Heart right ventricle (tissue), 16 donors: Measurements from ENCODE around the gene GNAI1. TPM values are rescaled to one million over a fixed set of nuclear protein-coding genes. Genes with fewer than 3 reads are reported as not detected.

Experiments
- ATAC-seq, 8 donors: fragments of 200-7000 bp; cut with Tn5 transposase; one replicate each; pipeline ENCODE4 v1.9.1; 2020; ENCODE audit warnings: mild to moderate bottlenecking in 8 of 8, moderate library complexity in 8 of 8, moderate number of reproducible peaks in 1 of 8
- DNase-seq, 2 donors: peaks; one replicate each; pipeline ENCODE4 v3.0.0-alpha.2; 2020
- H3K27ac ChIP-seq, 10 donors: fragments of 200-600 bp; sonication (generic) in 2 of 10; one replicate each; pipeline versions ENCODE4 v1.5.0 to v1.8.0; 2020 to 2022; ENCODE audit warnings: mild to moderate bottlenecking in 3 of 10
- H3K27me3 ChIP-seq, 7 donors: fragments of 200-600 bp; one replicate each; pipeline ENCODE4 v1.8.0; 2021 to 2022; ENCODE audit warnings: mild to moderate bottlenecking in 2 of 7
- H3K36me3 ChIP-seq, 9 donors: fragments of 200-600 bp; sonication (generic) in 1 of 9; one replicate each; pipeline versions ENCODE4 v1.5.0 to v1.8.0; 2020 to 2022; ENCODE audit warnings: mild to moderate bottlenecking in 2 of 9
- H3K4me1 ChIP-seq, 9 donors: fragments of 200-600 bp; sonication (generic) in 1 of 9; one replicate each; pipeline versions ENCODE4 v1.5.0 to v1.8.0; 2020 to 2022; ENCODE audit warnings: mild to moderate bottlenecking in 4 of 9
- H3K4me3 ChIP-seq, 10 donors: fragments of 200-600 bp; sonication (generic) in 2 of 10; one replicate each; pipeline versions ENCODE4 v1.5.0 to v1.8.0; 2020 to 2022; ENCODE audit warnings: mild to moderate bottlenecking in 7 of 10, moderate library complexity in 2 of 10
- H3K9me3 ChIP-seq, 11 donors: fragments of 200-600 bp in 10 of 11; sonication (generic) in 2 of 11; one replicate each; pipeline versions ENCODE4 v1.5.0 to v1.8.0; 2013 to 2022; ENCODE audit warnings: mild to moderate bottlenecking in 2 of 11, control low read depth in 1 of 11, moderate library complexity in 1 of 11
- WGBS, 2 donors: extraction: QIAGEN DNeasy Blood & Tissue Kit; methylation state at CpG; one replicate each; pipeline ENCODE4 v1.1.7; 2013; ENCODE audit warnings: inconsistent platforms in 1 of 2; 5-methylcytosine and 5-hydroxymethylcytosine counted together
- intact Hi-C, 10 donors: fragments of 100-400 bp; cut with DNase I; formaldehyde crosslinking; loops; one replicate each; pipeline versions ENCODE4 v1.11.1 to v1.14.2; 2022
- polyA plus RNA-seq, 2 donors: library from polyadenylated mRNA; stranded (reverse); fragments of 200-250 nt; gene quantifications; one replicate each; pipeline ENCODE4 v1.2.3, GENCODE V29; 2013
- total RNA-seq, 10 donors: library from RNA; stranded (reverse); fragmentation: NEBNext Ultra II Directional in 3 of 10; extraction: Animal tissue kit (Norgen Biotek cat#: 25700) in 3 of 10; gene quantifications; one replicate each; pipeline versions ENCODE4 v1.2.1 to v1.2.4, GENCODE V29; 2021 to 2023
- TF ChIP-seq, protein P1 (sequence below), 9 donors: fragments of 200-600 bp; sonication (generic) in 2 of 9; IDR thresholded peaks; one replicate each; pipeline versions ENCODE4 v1.5.0 to v1.8.0; 2021 to 2022; ENCODE audit warnings: antibody characterized with exemption in 9 of 9, mild to moderate bottlenecking in 5 of 9, moderate library complexity in 1 of 9
- donor health status: Arrhythmogenic right ventricular cardiomyopathy.
- donor health status: ischemic (EF 13 %, LVEDD 7.1; RV severe dilation, severe dysfunction).
- donor health status: healthy with polysubstance abuse.
- donor health status: DM: no; HTN: yes; CAD: no.
- donor health status: DM: no; HTN: no; CAD: no.
- donor health status: ischemic (EF 25% LVEDD 6.9; RV normal size, moderate dysfunction).
- donor health status: ischemic (EF 25% LVEDD 5.7; RV mildly dilated, moderate dysfunction).
- donor health status: healthy.
- donor health status: DM: yes; HTN: yes; CAD: no.
- donor health status: Ischemic cardiomyopathy.
- donor health status: ischemic (EF 35%, LVEDD 5.7; RV mildly dilated, moderate dysfunction).
- donor health status: nonischemic (EF 11% LVEDD 7.7; RV severe dilation, severe dysfunction).
- donor health status: DM: yes; HTN: yes; CAD: no.
- donor health status: PGD.
- donor health status: ischemic (EF 29% LVEDD 5.4; RV normal size, mild dysfunction).
- donor health status: nonischemic (EF 23%, LVEDD 6.1; RV moderate dilation, normal function).

The GNAI1 gene
- total and polyA plus RNA-seq, 12 donors, result 5.5 to 19.9 (median 12.5) TPM

DNA sequence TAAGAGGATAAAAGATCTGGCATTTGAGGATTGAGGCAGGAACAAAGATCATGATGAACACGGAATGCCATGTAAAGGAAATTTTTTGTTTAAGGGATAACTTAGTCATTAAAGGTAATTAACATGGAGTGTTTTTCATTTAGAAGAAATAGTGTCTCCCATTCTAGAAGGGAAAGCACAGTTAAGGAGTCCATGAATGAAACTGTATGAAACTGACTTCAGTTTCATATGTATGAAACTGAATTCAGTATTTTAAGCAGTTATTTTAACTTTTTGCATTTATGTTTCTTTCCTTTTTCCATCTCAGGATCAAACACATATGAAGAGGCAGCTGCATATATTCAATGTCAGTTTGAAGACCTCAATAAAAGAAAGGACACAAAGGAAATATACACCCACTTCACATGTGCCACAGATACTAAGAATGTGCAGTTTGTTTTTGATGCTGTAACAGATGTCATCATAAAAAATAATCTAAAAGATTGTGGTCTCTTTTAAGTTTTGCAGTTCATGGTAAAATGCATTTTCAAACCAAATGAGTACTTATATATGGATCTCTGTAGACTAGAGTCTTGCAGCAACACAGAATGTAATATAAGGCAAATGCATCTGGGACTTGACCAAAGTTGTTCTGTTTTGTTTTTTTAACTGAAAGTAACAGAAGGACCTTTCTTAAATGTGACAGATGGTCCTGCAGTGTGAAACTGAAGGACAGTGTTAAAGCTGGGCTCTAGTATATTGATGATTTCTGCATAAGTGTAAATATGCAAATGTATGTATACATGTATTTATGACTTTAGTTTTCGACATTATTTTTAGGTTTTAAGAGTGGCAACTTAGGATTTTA lies 82.6 kb downstream of the GNAI1 start:
- DNase-seq (no peak), ATAC-seq (no peak)
- Histone ChIP-seq H3K27me3 (no peaks in the 10 kb centered on the region), H3K9me3 (no peaks in the 10 kb centered on the region), H3K27ac (no peak overlapping the region), H3K4me1 (no peaks in the 10 kb centered on the region), H3K36me3 (peaks cover 0 to 57% (median 0%) of the 10 kb centered on the region in 9 donors), H3K4me3 (no peak overlapping the region)
- TF ChIP-seq, protein P1, sequence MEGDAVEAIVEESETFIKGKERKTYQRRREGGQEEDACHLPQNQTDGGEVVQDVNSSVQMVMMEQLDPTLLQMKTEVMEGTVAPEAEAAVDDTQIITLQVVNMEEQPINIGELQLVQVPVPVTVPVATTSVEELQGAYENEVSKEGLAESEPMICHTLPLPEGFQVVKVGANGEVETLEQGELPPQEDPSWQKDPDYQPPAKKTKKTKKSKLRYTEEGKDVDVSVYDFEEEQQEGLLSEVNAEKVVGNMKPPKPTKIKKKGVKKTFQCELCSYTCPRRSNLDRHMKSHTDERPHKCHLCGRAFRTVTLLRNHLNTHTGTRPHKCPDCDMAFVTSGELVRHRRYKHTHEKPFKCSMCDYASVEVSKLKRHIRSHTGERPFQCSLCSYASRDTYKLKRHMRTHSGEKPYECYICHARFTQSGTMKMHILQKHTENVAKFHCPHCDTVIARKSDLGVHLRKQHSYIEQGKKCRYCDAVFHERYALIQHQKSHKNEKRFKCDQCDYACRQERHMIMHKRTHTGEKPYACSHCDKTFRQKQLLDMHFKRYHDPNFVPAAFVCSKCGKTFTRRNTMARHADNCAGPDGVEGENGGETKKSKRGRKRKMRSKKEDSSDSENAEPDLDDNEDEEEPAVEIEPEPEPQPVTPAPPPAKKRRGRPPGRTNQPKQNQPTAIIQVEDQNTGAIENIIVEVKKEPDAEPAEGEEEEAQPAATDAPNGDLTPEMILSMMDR (IDR thresholded peaks at IDR 0.05), result no peak
- intact Hi-C loops, result no loop called here
- 89 to 93% methylated on average over 2 of the region's 2 CpGs for WGBS, 2 donors

DNA sequence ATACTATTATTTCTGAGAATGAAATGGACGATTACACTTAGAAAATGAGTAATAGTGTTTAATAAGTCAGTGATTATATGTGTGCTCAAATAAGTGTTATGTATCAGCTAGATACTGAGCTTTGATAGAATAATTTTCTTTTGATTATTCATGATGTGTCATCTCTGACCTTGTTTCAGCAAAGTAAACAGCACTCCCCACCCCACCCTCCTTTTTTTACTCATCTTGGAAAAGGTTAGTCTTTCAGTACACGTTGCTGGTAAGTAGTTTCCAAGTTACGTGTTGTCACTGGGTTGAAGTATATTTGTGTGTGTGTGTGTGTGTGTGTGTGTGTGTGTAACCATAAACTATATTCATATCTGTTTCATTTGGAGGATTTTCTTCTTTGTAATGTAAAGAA lies 84.1 kb downstream of the GNAI1 start:
- TF ChIP-seq, protein P1 (IDR thresholded peaks at IDR 0.05), result no peak
- intact Hi-C loops, result no loop called here
- H3K9me3 ChIP-seq, result no peaks in the 10 kb centered on the region
- H3K27me3 ChIP-seq, result no peaks in the 10 kb centered on the region
- ATAC-seq, result no peak
- H3K4me3 ChIP-seq, result no peak overlapping the region
- WGBS, 2 donors, result 73 to 92% methylated on average over 3 of the region's 3 CpGs
- DNase-seq, result no peak
- H3K27ac ChIP-seq, result no peak overlapping the region
- no peaks in the 10 kb centered on the region for H3K4me1 ChIP-seq
- H3K36me3 ChIP-seq, result peaks cover 0 to 42% (median 0%) of the 10 kb centered on the region in 9 donors

DNA sequence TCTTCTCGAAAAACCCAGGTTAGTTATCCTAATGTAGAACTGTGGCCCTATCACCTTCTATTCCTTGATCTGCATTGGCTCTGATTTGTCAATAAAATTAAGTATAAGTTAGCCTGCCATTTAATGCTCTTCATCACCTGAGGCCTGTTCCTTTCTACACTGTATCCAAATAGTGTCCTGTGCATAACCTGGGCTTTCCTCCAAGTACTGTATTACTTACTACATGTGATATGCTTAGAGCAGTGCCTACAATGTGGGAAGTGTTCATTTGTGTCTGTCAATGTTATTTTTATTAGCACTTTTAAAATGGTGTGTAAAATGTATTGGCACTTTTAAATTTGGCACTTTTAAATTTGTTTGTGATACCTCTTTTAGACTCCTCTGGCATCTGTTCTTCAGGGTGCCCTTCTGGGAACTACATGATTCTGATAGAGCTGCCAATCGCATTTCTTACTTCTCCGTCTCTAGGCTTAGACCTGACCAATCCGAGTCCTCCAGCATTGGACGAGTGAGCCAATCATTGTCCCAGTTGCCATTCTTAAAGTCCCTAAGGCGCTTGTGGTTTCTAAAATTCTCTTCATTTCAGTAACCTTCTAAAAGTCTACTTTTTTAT lies 85.5 kb downstream of the GNAI1 start:
- H3K27me3 ChIP-seq, result no peaks in the 10 kb centered on the region
- 93 to 94% methylated on average over 6 of the region's 6 CpGs for WGBS, 2 donors
- TF ChIP-seq, protein P1 (IDR thresholded peaks at IDR 0.05), result no peak
- peaks cover 0 to 5% (median 0%) of the 10 kb centered on the region in 9 donors for H3K4me1 ChIP-seq
- no peak overlapping the region for H3K27ac ChIP-seq
- intact Hi-C loops, result loop anchor here in 1 of 10 donors (10.0 kb wide), 1 partner anchor 55 kb away; no protein-coding TSS in a partner anchor
- DNase-seq (no peak), ATAC-seq (peak in 3 of 8 donors; percentile 49 to 62 (median 61))
- H3K36me3 ChIP-seq, result peaks cover 0 to 36% (median 0%) of the 10 kb centered on the region in 9 donors
- H3K9me3 ChIP-seq, result no peaks in the 10 kb centered on the region
- no peak overlapping the region for H3K4me3 ChIP-seq

DNA sequence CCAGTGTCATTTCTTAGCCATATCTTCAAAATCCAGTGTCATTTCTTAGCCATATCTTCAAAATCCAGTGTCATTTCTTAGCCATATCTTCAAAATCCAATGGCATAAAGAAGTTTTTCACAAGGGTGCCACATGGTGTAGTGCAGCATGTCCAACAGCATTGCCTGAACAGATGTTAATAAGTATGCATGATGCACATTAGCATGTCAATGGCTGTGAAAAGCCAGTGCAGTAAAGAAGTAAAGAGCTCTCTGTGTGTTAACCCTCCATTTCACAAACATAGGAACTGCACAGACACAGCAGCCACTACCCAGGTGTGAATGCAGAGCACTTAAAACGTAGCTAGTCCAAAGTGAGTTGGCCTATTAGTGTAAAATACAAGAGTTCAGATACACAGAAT lies 89.8 kb downstream of the GNAI1 start:
- intact Hi-C loops, result loop anchor here in 1 of 10 donors (10.0 kb wide), 1 partner anchor 50 kb away; no protein-coding TSS in a partner anchor
- no peak overlapping the region for H3K4me3 ChIP-seq
- H3K27me3 ChIP-seq, result no peaks in the 10 kb centered on the region
- TF ChIP-seq, protein P1 (IDR thresholded peaks at IDR 0.05), result no peak
- no peaks in the 10 kb centered on the region for H3K9me3 ChIP-seq
- peaks cover 0 to 15% (median 0%) of the 10 kb centered on the region in 9 donors for H3K4me1 ChIP-seq
- H3K27ac ChIP-seq, result no peak overlapping the region
- ATAC-seq, result no peak
- H3K36me3 ChIP-seq, result peaks cover 0 to 11% (median 0%) of the 10 kb centered on the region in 9 donors
- WGBS, 2 donors, result 92 to 100% methylated on average over 1 of the region's 1 CpG
- DNase-seq, result no peak
